ENCODE results near the gene SCGB1C1. TPM values are rescaled to one million over a fixed set of nuclear protein-coding genes. Genes with fewer than 3 reads are reported as not detected.

Gene SCGB1C1
- total and polyA plus RNA-seq, 9 of the 15 experiments (the other 6 are each of a cell fraction or from before 2014, with no cell fraction given): not detected

- TF ChIP-seq ETS1 (conservative IDR thresholded peaks at IDR 0.05; ENCODE audit: control insufficient read depth, low read depth, low read length) (peak; percentile 5; the same call in 1 of the 2 replicates), TEAD4 (IDR thresholded peaks at IDR 0.05; ENCODE audit: low read length) (no peak), TEAD4 (CRISPR knock-in tag; IDR thresholded peaks at IDR 0.05; ENCODE audit: borderline replicate concordance) (no peak), BCLAF1 (IDR thresholded peaks at IDR 0.05; ENCODE audit: borderline replicate concordance in 1 of 2, control insufficient read depth in 1 of 2, low read depth in 2 of 2, low read length in 1 of 2) (no peak), SAFB2 (IDR thresholded peaks at IDR 0.05; ENCODE audit: borderline replicate concordance, low read depth, low read length, severe bottlenecking) (no peak), PRPF4 (IDR thresholded peaks at IDR 0.05; ENCODE audit: insufficient read depth, low read depth, low read length, poor library complexity, severe bottlenecking) (peak; percentile 44), SMARCE1 (IDR thresholded peaks at IDR 0.05) (no peak), MYNN (IDR thresholded peaks at IDR 0.05) (no peak), MYNN (CRISPR knock-in tag; IDR thresholded peaks at IDR 0.05) (0 out of 2 replicates have a peak, but pooled peaks have one; percentile 50), NFRKB (IDR thresholded peaks at IDR 0.05; ENCODE audit: low read depth) (no peak), IRF1 (CRISPR knock-in tag; IDR thresholded peaks at IDR 0.05; ENCODE audit: borderline replicate concordance) (no peak), CHD2 (IDR thresholded peaks at IDR 0.05; ENCODE audit: low read depth, low read length) (no peak), MNT (conservative IDR thresholded peaks at IDR 0.05) (no peak), CTCFL (IDR thresholded peaks at IDR 0.05; ENCODE audit: borderline replicate concordance, insufficient read depth, low read depth, low read length, poor library complexity, severe bottlenecking) (no peak), MIER1 (IDR thresholded peaks at IDR 0.05; ENCODE audit: low read depth) (no peak)
These were observed 13.8 kb downstream of the SCGB1C1 start (continued) for GRCh38 chr11:206526-207207.

All from K562 (cell line).